Measurements from ENCODE around the gene WDR77. TPM values are rescaled to one million over a fixed set of nuclear protein-coding genes. Genes with fewer than 3 reads are reported as not detected.

WDR77 gene
- total and polyA plus RNA-seq, 7 donors, result 13.8 to 29.5 (median 18.4) TPM

DNA sequence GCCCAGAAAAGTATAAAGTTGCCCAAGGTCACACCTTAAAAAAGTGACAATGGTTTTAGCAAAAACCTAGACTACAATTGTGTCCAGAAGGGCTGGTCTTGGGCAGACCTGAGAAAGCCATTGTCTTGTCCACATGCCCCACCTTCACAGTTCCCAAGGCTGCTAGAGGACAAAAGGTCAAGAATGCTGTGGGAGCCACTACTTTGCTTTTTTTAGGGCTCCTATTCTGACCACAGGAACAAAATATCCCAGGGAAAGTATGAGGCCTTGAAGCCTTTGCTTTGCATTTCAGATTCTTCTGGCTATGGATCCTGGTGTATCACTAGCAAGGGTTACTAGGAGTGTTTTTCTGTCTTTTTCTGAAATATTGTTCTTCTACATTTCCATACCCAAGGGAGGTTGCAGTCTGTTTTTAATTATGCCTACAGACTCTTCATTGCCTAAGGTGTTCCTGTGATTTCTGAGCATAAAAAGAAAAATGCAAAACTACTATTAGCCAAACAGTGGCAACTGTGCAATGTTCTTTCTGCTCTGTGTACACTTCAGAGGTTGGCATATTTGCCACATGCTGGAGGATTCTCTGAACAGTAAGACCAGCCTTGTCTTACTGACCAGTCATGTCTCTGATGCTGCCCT is 35.5 kb upstream of the WDR77 start:
- H3K9me3 ChIP-seq, result no peaks in the 10 kb centered on the region
- no peak overlapping the region for H3K27ac ChIP-seq
- intact Hi-C loops (cut with DNase I), result loop anchor here (5.0 kb wide), 1 partner anchor 228 kb away; no protein-coding TSS in a partner anchor

DNA sequence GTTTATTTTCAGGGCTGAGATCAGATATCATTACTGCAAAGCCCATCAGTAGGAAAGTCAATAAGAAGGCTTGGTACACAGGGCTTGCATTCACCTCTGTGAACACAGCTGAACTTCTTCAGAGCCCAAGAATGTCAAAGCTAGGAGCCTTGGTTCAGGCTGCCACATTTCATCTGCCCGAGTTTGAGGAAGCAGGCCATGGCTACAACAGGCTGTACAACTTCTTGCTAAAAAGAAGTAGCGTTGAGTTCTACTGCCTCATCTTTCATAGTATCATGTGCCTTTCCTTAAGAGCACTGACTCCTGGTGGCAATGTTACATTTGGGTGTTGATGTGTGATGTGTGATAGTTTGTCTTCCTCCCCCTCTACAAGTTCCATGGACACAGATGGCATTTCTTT is 34.8 kb upstream of the WDR77 start:
- H3K4me1 ChIP-seq, result peaks cover 0 to 19% (median 11%) of the 10 kb centered on the region in 4 donors
- H3K27ac ChIP-seq, result no peak overlapping the region
- no peaks in the 10 kb centered on the region for H3K27me3 ChIP-seq
- DNase-seq, result no peak
- H3K36me3 ChIP-seq, result no peaks in the 10 kb centered on the region
- no peaks in the 10 kb centered on the region for H3K9me3 ChIP-seq
- intact Hi-C loops (cut with DNase I), result loop anchor here (5.0 kb wide), 1 partner anchor 228 kb away; no protein-coding TSS in a partner anchor
- no peak overlapping the region for H3K4me3 ChIP-seq
- WGBS, 2 donors, result 63 to 88% methylated on average over 2 of the region's 2 CpGs
- TF ChIP-seq EP300 (IDR thresholded peaks at IDR 0.05), result no peak
- no peak for TF ChIP-seq POLR2AphosphoS5 (IDR thresholded peaks at IDR 0.05)
- TF ChIP-seq, protein P1, sequence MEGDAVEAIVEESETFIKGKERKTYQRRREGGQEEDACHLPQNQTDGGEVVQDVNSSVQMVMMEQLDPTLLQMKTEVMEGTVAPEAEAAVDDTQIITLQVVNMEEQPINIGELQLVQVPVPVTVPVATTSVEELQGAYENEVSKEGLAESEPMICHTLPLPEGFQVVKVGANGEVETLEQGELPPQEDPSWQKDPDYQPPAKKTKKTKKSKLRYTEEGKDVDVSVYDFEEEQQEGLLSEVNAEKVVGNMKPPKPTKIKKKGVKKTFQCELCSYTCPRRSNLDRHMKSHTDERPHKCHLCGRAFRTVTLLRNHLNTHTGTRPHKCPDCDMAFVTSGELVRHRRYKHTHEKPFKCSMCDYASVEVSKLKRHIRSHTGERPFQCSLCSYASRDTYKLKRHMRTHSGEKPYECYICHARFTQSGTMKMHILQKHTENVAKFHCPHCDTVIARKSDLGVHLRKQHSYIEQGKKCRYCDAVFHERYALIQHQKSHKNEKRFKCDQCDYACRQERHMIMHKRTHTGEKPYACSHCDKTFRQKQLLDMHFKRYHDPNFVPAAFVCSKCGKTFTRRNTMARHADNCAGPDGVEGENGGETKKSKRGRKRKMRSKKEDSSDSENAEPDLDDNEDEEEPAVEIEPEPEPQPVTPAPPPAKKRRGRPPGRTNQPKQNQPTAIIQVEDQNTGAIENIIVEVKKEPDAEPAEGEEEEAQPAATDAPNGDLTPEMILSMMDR (IDR thresholded peaks at IDR 0.05), result no peak
- no peak for TF ChIP-seq POLR2A (IDR thresholded peaks at IDR 0.05)

More for the DNA sequence above, 35.5 kb upstream of the WDR77 start:
- Histone ChIP-seq H3K36me3 (no peaks in the 10 kb centered on the region), H3K4me1 (peaks cover 0 to 19% (median 11%) of the 10 kb centered on the region in 4 donors), H3K4me3 (no peak overlapping the region), H3K27me3 (no peaks in the 10 kb centered on the region)
- DNase-seq, result no peak
- TF ChIP-seq EP300 (IDR thresholded peaks at IDR 0.05), result no peak
- TF ChIP-seq, protein P1 (IDR thresholded peaks at IDR 0.05), result no peak

DNA sequence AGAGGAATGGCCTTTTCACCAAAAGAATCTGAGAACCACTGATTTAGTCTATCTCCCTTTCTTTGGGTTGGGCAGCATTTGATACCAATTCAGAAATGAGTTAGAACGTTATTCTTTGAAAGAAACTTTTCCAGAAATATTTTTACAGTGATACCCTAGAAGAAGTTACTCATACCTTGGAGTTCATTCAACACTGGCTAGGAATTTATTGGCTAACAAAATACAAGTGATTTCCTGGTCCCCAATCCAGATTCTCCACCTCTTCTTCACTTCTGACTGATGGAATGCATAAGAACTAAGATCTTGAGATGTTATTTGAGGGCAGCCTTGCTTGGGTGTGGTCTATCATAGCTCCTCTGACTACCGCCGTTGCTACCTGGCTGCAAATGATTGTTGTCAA is 34.1 kb upstream of the WDR77 start:
- no peaks in the 10 kb centered on the region for H3K36me3 ChIP-seq
- 49 to 74% methylated on average over 3 of the region's 3 CpGs for WGBS, 2 donors
- no peak for TF ChIP-seq POLR2AphosphoS5 (IDR thresholded peaks at IDR 0.05)
- TF ChIP-seq EP300 (IDR thresholded peaks at IDR 0.05), result no peak
- TF ChIP-seq, protein P1 (IDR thresholded peaks at IDR 0.05), result no peak
- no peak for TF ChIP-seq POLR2A (IDR thresholded peaks at IDR 0.05)
- no peaks in the 10 kb centered on the region for H3K9me3 ChIP-seq
- H3K27me3 ChIP-seq, result no peaks in the 10 kb centered on the region
- H3K4me3 ChIP-seq, result no peak overlapping the region
- intact Hi-C loops (cut with DNase I), result loop anchor here (5.0 kb wide), 1 partner anchor 229 kb away; no protein-coding TSS in a partner anchor
- peaks cover 0 to 19% (median 11%) of the 10 kb centered on the region in 4 donors for H3K4me1 ChIP-seq
- H3K27ac ChIP-seq, result no peak overlapping the region
- DNase-seq, result no peak

DNA sequence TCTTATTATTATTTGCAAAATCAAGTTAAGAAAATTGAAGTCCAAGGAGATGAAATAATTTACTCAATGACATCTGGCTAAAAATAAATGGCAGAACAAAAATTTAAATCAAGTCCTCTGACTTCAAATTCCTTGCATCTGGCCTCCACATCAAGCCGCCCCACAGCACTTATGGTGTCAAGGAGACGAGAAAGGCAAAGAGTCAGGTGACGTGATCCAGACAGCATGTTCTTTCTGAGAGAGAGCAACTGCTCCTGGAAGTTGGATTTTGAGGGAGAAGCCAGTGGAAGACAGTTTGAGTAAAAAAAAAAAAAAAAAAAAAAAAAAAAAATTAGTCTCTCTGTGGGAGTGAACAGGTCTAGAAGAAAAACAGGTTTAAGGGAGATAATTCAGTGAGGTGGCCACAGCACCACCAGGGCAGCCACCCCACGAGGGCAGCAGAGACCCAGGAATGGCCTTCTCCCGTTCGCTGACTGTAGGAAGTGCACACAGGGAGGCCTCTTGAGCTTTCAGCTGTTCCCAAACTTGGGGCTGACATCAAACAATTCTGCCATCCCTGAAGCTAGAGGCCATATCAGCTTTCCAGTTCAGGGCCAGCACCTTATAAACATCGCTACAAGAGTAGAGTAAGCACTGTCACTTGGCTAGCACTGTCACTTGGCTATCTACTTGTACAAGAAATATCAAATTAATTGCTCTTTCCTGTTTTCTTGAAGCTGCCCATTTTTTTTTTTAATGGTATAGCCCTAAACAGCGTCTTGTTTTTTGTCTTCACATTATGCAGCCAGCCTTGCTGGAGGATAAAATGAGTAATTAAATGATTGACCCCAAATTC is 32.5 kb upstream of the WDR77 start:
- intact Hi-C loops (cut with DNase I), result loop anchor here (1.0 to 5.0 kb wide), 3 partner anchors 231 to 288 kb away; partner anchors contain the start of gene DDX20
- peak; percentile 91 for DNase-seq
- peak overlapping the region in 1 of 4 donors; percentile 33 for H3K27ac ChIP-seq

More for the DNA sequence above, 32.5 kb upstream of the WDR77 start:
- TF ChIP-seq POLR2AphosphoS5 (IDR thresholded peaks at IDR 0.05) (no peak), POLR2A (IDR thresholded peaks at IDR 0.05) (no peak), EP300 (IDR thresholded peaks at IDR 0.05) (no peak)
- TF ChIP-seq, protein P1 (IDR thresholded peaks at IDR 0.05), result peak; percentile 61 to 83 (median 81)
- H3K27me3 ChIP-seq, result no peaks in the 10 kb centered on the region
- WGBS, 2 donors, result 44 to 48% methylated on average over 8 of the region's 8 CpGs
- no peak overlapping the region for H3K4me3 ChIP-seq
- peaks cover 0 to 19% (median 11%) of the 10 kb centered on the region in 4 donors for H3K4me1 ChIP-seq
- H3K9me3 ChIP-seq, result no peaks in the 10 kb centered on the region
- no peaks in the 10 kb centered on the region for H3K36me3 ChIP-seq

All from sigmoid colon (tissue), 7 donors.